Stimulated activated effector memory CD8-positive, alpha-beta T cell treated with anti-CD3 and anti-CD28 coated beads, Interleukin-12 subunit alpha, Interleukin-12 subunit beta, amount 100 ng/mL, for 72 hours (primary cell): ENCODE measurements around the gene NCR3LG1.
A peak's percentile ranks its signal among the peaks of the same experiment; 100 is the strongest.

Experiments used
- ATAC-seq: fragments of 150-1000 bp; cut with Tn5 transposase; 2 replicates; pipeline ENCODE4 v1.10.0; 2021
- DNase-seq, 2 donors: peaks; one replicate each; pipeline ENCODE4 v3.0.0; 2021 to 2022; ENCODE audit warnings: low spot score in 2 of 2
- H3K27ac Mint-ChIP-seq: one replicate; pipeline ENCODE4 v1.8.0; 2022; ENCODE audit warnings: mild to moderate bottlenecking, mixed read lengths
- H3K36me3 Mint-ChIP-seq: one replicate; pipeline ENCODE4 v1.8.0; 2022; ENCODE audit warnings: mild to moderate bottlenecking, mixed read lengths
- H3K4me1 Mint-ChIP-seq: one replicate; pipeline ENCODE4 v1.8.0; 2022; ENCODE audit warnings: mixed read lengths
- H3K4me3 Mint-ChIP-seq: one replicate; pipeline ENCODE4 v1.8.0; 2022; ENCODE audit warnings: mild to moderate bottlenecking, mixed read lengths
- H3K9me3 Mint-ChIP-seq: one replicate; pipeline ENCODE4 v1.8.0; 2022; ENCODE audit warnings: mixed read lengths

NCR3LG1 gene

GRCh38 chr11:17351510-17352176 lies at the start of gene NCR3LG1:
TSS of gene NCR3LG1 (plus strand) at chr11:17351800. CDS start at chr11:17351970, 170 bp downstream.
- Mint-ChIP-seq H3K27ac (peak within 1 kb of the TSS; percentile 84), H3K4me3 (peak within 1 kb of the TSS; percentile 80), H3K9me3 (no peaks in the 10 kb centered on the region), H3K4me1 (peaks cover 43% of the 10 kb centered on the region), H3K36me3 (peaks cover 25% of the 10 kb centered on the region)
- DNase-seq (peak; percentile 49 to 72), ATAC-seq (peak; percentile 64)

- Mint-ChIP-seq H3K9me3 (no peaks in the 10 kb centered on the region), H3K4me1 (no peaks in the 10 kb centered on the region), H3K36me3 (peaks cover 48% of the 10 kb centered on the region), H3K27ac (no peak overlapping the region), H3K4me3 (no peak overlapping the region)
- DNase-seq = no peak
- peak; percentile 63 for ATAC-seq
Measured at GRCh38 chr11:17313349-17314231, 38.0 kb upstream of the NCR3LG1 start.

GRCh38 chr11:17314232-17314547 lies 37.4 kb upstream of the NCR3LG1 start:
- Mint-ChIP-seq H3K27ac (no peak overlapping the region), H3K9me3 (no peaks in the 10 kb centered on the region), H3K4me3 (no peak overlapping the region), H3K36me3 (peaks cover 48% of the 10 kb centered on the region), H3K4me1 (no peaks in the 10 kb centered on the region)
- DNase-seq (no peak), ATAC-seq (no peak)

GRCh38 chr11:17314904-17315426 lies 36.6 kb upstream of the NCR3LG1 start:
- H3K4me3 Mint-ChIP-seq = no peak overlapping the region
- DNase-seq (no peak), ATAC-seq (peak; percentile 57)
- no peaks in the 10 kb centered on the region for H3K9me3 Mint-ChIP-seq
- H3K4me1 Mint-ChIP-seq = no peaks in the 10 kb centered on the region
- H3K36me3 Mint-ChIP-seq = peaks cover 46% of the 10 kb centered on the region
- H3K27ac Mint-ChIP-seq = no peak overlapping the region

GRCh38 chr11:17328871-17329494 lies 22.6 kb upstream of the NCR3LG1 start:
- Mint-ChIP-seq H3K27ac (no peak overlapping the region), H3K9me3 (peaks cover 2% of the 10 kb centered on the region), H3K36me3 (peaks cover 34% of the 10 kb centered on the region), H3K4me1 (peaks cover 11% of the 10 kb centered on the region), H3K4me3 (no peak overlapping the region)
- ATAC-seq (peak; percentile 19), DNase-seq (no peak)

GRCh38 chr11:17331669-17332068 lies 19.9 kb upstream of the NCR3LG1 start:
- H3K4me1 Mint-ChIP-seq = peaks cover 11% of the 10 kb centered on the region
- H3K9me3 Mint-ChIP-seq = no peaks in the 10 kb centered on the region
- no peak for DNase-seq
- ATAC-seq = no peak
- H3K4me3 Mint-ChIP-seq = no peak overlapping the region
- peaks cover 29% of the 10 kb centered on the region for H3K36me3 Mint-ChIP-seq
- H3K27ac Mint-ChIP-seq = no peak overlapping the region

GRCh38 chr11:17333799-17334586 lies 17.6 kb upstream of the NCR3LG1 start:
- ATAC-seq (peak; percentile 56), DNase-seq (no peak)
- Mint-ChIP-seq H3K4me1 (peaks cover 11% of the 10 kb centered on the region), H3K36me3 (peaks cover 22% of the 10 kb centered on the region), H3K27ac (peak overlapping the region; percentile 10), H3K4me3 (no peak overlapping the region), H3K9me3 (no peaks in the 10 kb centered on the region)

GRCh38 chr11:17343257-17343656 lies 8.3 kb upstream of the NCR3LG1 start:
- ATAC-seq (no peak), DNase-seq (no peak)
- Mint-ChIP-seq H3K36me3 (no peaks in the 10 kb centered on the region), H3K4me1 (peaks cover 7% of the 10 kb centered on the region), H3K4me3 (no peak overlapping the region), H3K27ac (no peak overlapping the region), H3K9me3 (no peaks in the 10 kb centered on the region)

- DNase-seq (no peak), ATAC-seq (peak; percentile 85)
- Mint-ChIP-seq H3K9me3 (no peaks in the 10 kb centered on the region), H3K4me3 (no peak overlapping the region), H3K4me1 (peaks cover 7% of the 10 kb centered on the region), H3K27ac (no peak overlapping the region), H3K36me3 (no peaks in the 10 kb centered on the region)
Measured at GRCh38 chr11:17343907-17344306, 7.7 kb upstream of the NCR3LG1 start.

GRCh38 chr11:17347676-17348075 lies 3.9 kb upstream of the NCR3LG1 start:
- no peak for ATAC-seq
- H3K4me3 Mint-ChIP-seq = no peak overlapping the region
- H3K4me1 Mint-ChIP-seq = peaks cover 29% of the 10 kb centered on the region
- H3K9me3 Mint-ChIP-seq = no peaks in the 10 kb centered on the region
- peaks cover 7% of the 10 kb centered on the region for H3K36me3 Mint-ChIP-seq
- no peak for DNase-seq
- no peak overlapping the region for H3K27ac Mint-ChIP-seq

- Mint-ChIP-seq H3K36me3 (peaks cover 25% of the 10 kb centered on the region), H3K4me1 (peaks cover 43% of the 10 kb centered on the region), H3K9me3 (no peaks in the 10 kb centered on the region), H3K4me3 (peak overlapping the region; percentile 80), H3K27ac (no peak overlapping the region)
- DNase-seq = no peak
- peak; percentile 79 for ATAC-seq
Measured at GRCh38 chr11:17350455-17351171, 987 bp upstream of the NCR3LG1 start.

- Mint-ChIP-seq H3K9me3 (no peaks in the 10 kb centered on the region), H3K36me3 (peaks cover 25% of the 10 kb centered on the region), H3K4me1 (peaks cover 43% of the 10 kb centered on the region), H3K27ac (no peak overlapping the region), H3K4me3 (peak overlapping the region; percentile 80)
- ATAC-seq (no peak), DNase-seq (no peak)
Measured at GRCh38 chr11:17351172-17351509, 459 bp upstream of the NCR3LG1 start.

GRCh38 chr11:17352950-17353820 lies 1.6 kb downstream of the NCR3LG1 start:
- peak overlapping the region; percentile 80 for H3K4me3 Mint-ChIP-seq
- peak overlapping the region; percentile 84 for H3K27ac Mint-ChIP-seq
- H3K4me1 Mint-ChIP-seq = peaks cover 43% of the 10 kb centered on the region
- peaks cover 25% of the 10 kb centered on the region for H3K36me3 Mint-ChIP-seq
- no peaks in the 10 kb centered on the region for H3K9me3 Mint-ChIP-seq
- peak; percentile 37 to 79 for DNase-seq
- peak; percentile 65 for ATAC-seq
